ENCODE results near the gene TMEM53. TPM values are rescaled to one million over a fixed set of nuclear protein-coding genes. Genes with fewer than 3 reads are reported as not detected.

Gene TMEM53
- polyA plus RNA-seq, 1 of the 3 experiments (the other 2 are of a cell fraction), result 14.9 TPM

- no peak overlapping the region for H3K4me2 ChIP-seq
- no peaks in the 10 kb centered on the region for H3F3A ChIP-seq (replicated peaks; ENCODE audit: insufficient read depth)
- ChIA-PET CTCF (interaction anchor here (0.7 to 1.5 kb wide), 4 partner anchors 10 to 462 kb away, joined by 3 to 7 read pairs (median 4); no protein-coding TSS in a partner anchor), POLR2A (no interaction called here)
- peaks cover 6% of the 10 kb centered on the region; the same call in 1 of the 2 replicates for H3K79me2 ChIP-seq (ENCODE audit: insufficient read depth)
- H3K9me2 ChIP-seq, result no peaks in the 10 kb centered on the region
- DNase-seq, result no peak
- H3K9ac ChIP-seq, result no peak overlapping the region
- H4K20me1 ChIP-seq (ENCODE audit: insufficient read depth), result no peaks in the 10 kb centered on the region
- H2AFZ ChIP-seq (ENCODE audit: low read depth), result no peak overlapping the region
- no peaks in the 10 kb centered on the region for H3K36me3 ChIP-seq (replicated peaks in 1 of 2; ENCODE audit: control insufficient read depth in 1 of 2, insufficient read depth in 2 of 2, low read length in 1 of 2)
- TF ChIP-seq GABPA (IDR thresholded peaks at IDR 0.05; ENCODE audit: low read depth), result no peak
- TF ChIP-seq EZH2phosphoT487 (IDR thresholded peaks at IDR 0.05; ENCODE audit: borderline replicate concordance, low read depth), result no peak
- no peak for TF ChIP-seq CHD2 (IDR thresholded peaks at IDR 0.05; ENCODE audit: low read length, partially characterized antibody)
- TF ChIP-seq, protein P1, sequence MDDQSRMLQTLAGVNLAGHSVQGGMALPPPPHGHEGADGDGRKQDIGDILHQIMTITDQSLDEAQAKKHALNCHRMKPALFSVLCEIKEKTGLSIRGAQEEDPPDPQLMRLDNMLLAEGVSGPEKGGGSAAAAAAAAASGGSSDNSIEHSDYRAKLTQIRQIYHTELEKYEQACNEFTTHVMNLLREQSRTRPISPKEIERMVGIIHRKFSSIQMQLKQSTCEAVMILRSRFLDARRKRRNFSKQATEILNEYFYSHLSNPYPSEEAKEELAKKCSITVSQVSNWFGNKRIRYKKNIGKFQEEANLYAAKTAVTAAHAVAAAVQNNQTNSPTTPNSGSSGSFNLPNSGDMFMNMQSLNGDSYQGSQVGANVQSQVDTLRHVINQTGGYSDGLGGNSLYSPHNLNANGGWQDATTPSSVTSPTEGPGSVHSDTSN (IDR thresholded peaks at IDR 0.05), result no peak
- no peak for TF ChIP-seq IRF3 (IDR thresholded peaks at IDR 0.05; ENCODE audit: low read depth, low read length)
- TF ChIP-seq MEF2A (IDR thresholded peaks at IDR 0.05; ENCODE audit: borderline replicate concordance, low read depth), result no peak
- TF ChIP-seq, protein P2, sequence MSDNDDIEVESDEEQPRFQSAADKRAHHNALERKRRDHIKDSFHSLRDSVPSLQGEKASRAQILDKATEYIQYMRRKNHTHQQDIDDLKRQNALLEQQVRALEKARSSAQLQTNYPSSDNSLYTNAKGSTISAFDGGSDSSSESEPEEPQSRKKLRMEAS (IDR thresholded peaks at IDR 0.05; ENCODE audit: low read depth), result no peak
- TF ChIP-seq MXI1 (IDR thresholded peaks at IDR 0.05; ENCODE audit: low read depth, low read length), result no peak
- no peaks in the 10 kb centered on the region for H3K9me3 ChIP-seq
- whole genome bisulfite sequencing (ENCODE audit: low lambda C conversion rate), result 83% methylated on average over 5 of the region's 5 CpGs
- peaks cover 0 to 9% of the 10 kb centered on the region in 2 experiments; a peak in 1 of 4 replicates for H3K4me1 ChIP-seq (ENCODE audit: control insufficient read depth in 1 of 2, insufficient read depth in 2 of 2, low read depth in 1 of 2, low read length in 1 of 2)
- H3K27ac ChIP-seq (ENCODE audit: low read depth in 2 of 2, low read length in 1 of 2), result no peak overlapping the region
- H3K4me3 ChIP-seq (ENCODE audit: low read depth in 2 of 2, low read length in 1 of 2), result no peak overlapping the region
- H3K27me3 ChIP-seq (ENCODE audit: insufficient read depth), result no peaks in the 10 kb centered on the region
These were observed 5.2 kb upstream of the TMEM53 start for GRCh38 chr1:44679468-44679867.

DNA sequence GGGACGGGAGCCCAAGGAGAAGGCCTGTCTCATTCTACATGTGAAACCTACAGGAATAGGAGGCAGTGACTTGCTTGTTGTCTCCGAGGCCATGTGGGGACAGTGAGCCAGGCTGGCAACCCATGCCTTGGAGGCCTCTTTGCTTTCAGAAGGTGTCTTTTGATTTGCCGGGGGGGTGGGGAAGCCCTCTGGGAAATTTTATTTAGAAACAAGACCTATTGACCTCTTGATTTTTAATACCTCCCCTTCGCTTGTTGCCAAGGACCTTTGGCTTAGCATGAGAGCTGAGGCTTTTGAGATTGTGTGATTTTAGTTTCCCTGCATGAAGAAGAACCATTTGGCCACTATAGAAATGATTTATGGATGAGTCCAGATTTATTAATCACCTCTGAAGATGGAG lies 4.3 kb upstream of the TMEM53 start:
- Histone ChIP-seq H3K9me3 (no peaks in the 10 kb centered on the region), H2AFZ (ENCODE audit: low read depth) (no peak overlapping the region), H3K9ac (no peak overlapping the region), H3K27me3 (ENCODE audit: insufficient read depth) (no peaks in the 10 kb centered on the region), H3K36me3 (replicated peaks in 1 of 2; ENCODE audit: control insufficient read depth in 1 of 2, insufficient read depth in 2 of 2, low read length in 1 of 2) (no peaks in the 10 kb centered on the region), H3K9me2 (no peaks in the 10 kb centered on the region), H4K20me1 (ENCODE audit: insufficient read depth) (no peaks in the 10 kb centered on the region), H3K4me1 (ENCODE audit: control insufficient read depth in 1 of 2, insufficient read depth in 2 of 2, low read depth in 1 of 2, low read length in 1 of 2) (peaks cover 0 to 9% of the 10 kb centered on the region in 2 experiments; a peak in 1 of 4 replicates), H3K4me3 (ENCODE audit: low read depth in 2 of 2, low read length in 1 of 2) (no peak overlapping the region), H3K27ac (ENCODE audit: low read depth in 2 of 2, low read length in 1 of 2) (no peak overlapping the region), H3F3A (replicated peaks; ENCODE audit: insufficient read depth) (no peaks in the 10 kb centered on the region), H3K4me2 (no peak overlapping the region), H3K79me2 (ENCODE audit: insufficient read depth) (peaks cover 6% of the 10 kb centered on the region; the same call in 1 of the 2 replicates)
- ChIA-PET POLR2A (no interaction called here), CTCF (no interaction called here)
- 96% methylated on average over 4 of the region's 4 CpGs for WGBS (ENCODE audit: low lambda C conversion rate)
- DNase-seq, result no peak
- TF ChIP-seq CHD2 (IDR thresholded peaks at IDR 0.05; ENCODE audit: low read length, partially characterized antibody) (no peak), FOXJ3 (CRISPR knock-in tag; IDR thresholded peaks at IDR 0.05) (no peak), NRF1 (IDR thresholded peaks at IDR 0.05; ENCODE audit: low read depth, low read length) (no peak), SIN3A (IDR thresholded peaks at IDR 0.05; ENCODE audit: borderline replicate concordance, low read depth, low read length) (no peak), EZH2phosphoT487 (IDR thresholded peaks at IDR 0.05; ENCODE audit: borderline replicate concordance, low read depth) (no peak), TCF12 (IDR thresholded peaks at IDR 0.05) (no peak), RFX5 (IDR thresholded peaks at IDR 0.05; ENCODE audit: low read length) (no peak), FOXM1 (IDR thresholded peaks at IDR 0.05; ENCODE audit: low read depth) (no peak), REST (IDR thresholded peaks at IDR 0.05; ENCODE audit: low read depth, low read length) (no peak), USF1 (IDR thresholded peaks at IDR 0.05; ENCODE audit: borderline replicate concordance, low read depth) (no peak)
- TF ChIP-seq, protein P3, sequence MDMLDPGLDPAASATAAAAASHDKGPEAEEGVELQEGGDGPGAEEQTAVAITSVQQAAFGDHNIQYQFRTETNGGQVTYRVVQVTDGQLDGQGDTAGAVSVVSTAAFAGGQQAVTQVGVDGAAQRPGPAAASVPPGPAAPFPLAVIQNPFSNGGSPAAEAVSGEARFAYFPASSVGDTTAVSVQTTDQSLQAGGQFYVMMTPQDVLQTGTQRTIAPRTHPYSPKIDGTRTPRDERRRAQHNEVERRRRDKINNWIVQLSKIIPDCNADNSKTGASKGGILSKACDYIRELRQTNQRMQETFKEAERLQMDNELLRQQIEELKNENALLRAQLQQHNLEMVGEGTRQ (IDR thresholded peaks at IDR 0.05; ENCODE audit: borderline replicate concordance, low read depth, low read length), result no peak
